GM23338 (cell line): ENCODE data around the gene ZNF516.

Source experiments
- EZH2 ChIP-seq: fragments of 200-600 bp; sonication (generic); IDR thresholded peaks from one replicate; pipeline ENCODE4 v1.8.0; 2017; ENCODE audit warnings: antibody characterized with exemption, mild to moderate bottlenecking, low read depth; ENCODE audit not compliant: unreplicated experiment
- JUNB ChIP-seq: IDR thresholded peaks from one replicate; pipeline ENCODE4 v1.6.1; 2016; ENCODE audit warnings: antibody characterized with exemption; ENCODE audit not compliant: unreplicated experiment
- NANOG ChIP-seq: IDR thresholded peaks from 2 replicates; pipeline ENCODE4 v1.6.1; 2016; ENCODE audit warnings: antibody characterized with exemption, borderline replicate concordance
- POLR2AphosphoS5 ChIP-seq: IDR thresholded peaks from 2 replicates; pipeline ENCODE4 v1.6.1; 2016; ENCODE audit warnings: antibody characterized with exemption, low read depth
- ZNF114 ChIP-seq: fragments of 250-450 bp; sonication (Bioruptor Pico); IDR thresholded peaks from 2 replicates; pipeline ENCODE4 v1.5.0; 2020; ENCODE audit warnings: mild to moderate bottlenecking, moderate library complexity
- TF ChIP-seq, protein P1 (sequence below), 2 experiments: fragments of 200-600 bp in 1 of 2; sonication (generic) in 1 of 2; conservative IDR thresholded peaks; 2 replicates each; pipeline versions ENCODE4 v1.5.1 to v1.6.1; 2016 to 2017; ENCODE audit warnings: antibody characterized with exemption in 2 of 2, low read depth in 2 of 2, mild to moderate bottlenecking in 2 of 2, moderate library complexity in 1 of 2
- TF ChIP-seq, protein P2 (sequence below): IDR thresholded peaks from one replicate; pipeline ENCODE4 v1.6.1; 2018; ENCODE audit warnings: antibody characterized with exemption; ENCODE audit not compliant: unreplicated experiment
- TF ChIP-seq, protein P3 (sequence below): IDR thresholded peaks from 2 replicates; pipeline ENCODE4 v1.6.1; 2016; ENCODE audit warnings: antibody characterized with exemption
- TF ChIP-seq, protein P4 (sequence below): fragments of 250-450 bp; sonication (Bioruptor Pico); IDR thresholded peaks from 2 replicates; pipeline ENCODE4 v1.5.0; 2020; ENCODE audit warnings: mild to moderate bottlenecking, moderate library complexity

DNA sequence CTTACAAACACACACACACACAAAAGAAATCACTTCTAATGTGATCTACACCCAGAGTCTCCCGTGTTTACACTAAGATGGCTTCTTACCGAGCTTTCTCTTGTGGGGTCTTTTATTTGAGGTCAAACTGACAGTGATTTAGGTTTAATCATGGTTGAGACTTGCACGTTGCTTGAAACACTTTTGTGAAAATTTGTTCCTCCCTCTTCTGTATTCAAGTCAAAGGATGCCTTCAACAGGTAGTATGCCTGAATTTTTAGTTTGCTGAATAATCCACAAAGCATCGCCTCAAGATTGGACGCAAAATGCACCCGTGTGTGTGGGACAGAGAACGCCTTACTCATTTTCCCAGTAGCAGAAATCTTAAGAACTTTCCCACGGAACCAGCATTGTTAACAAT, 4.0 kb upstream of the ZNF516 start:
- no peak for TF ChIP-seq NANOG
- TF ChIP-seq, protein P1, sequence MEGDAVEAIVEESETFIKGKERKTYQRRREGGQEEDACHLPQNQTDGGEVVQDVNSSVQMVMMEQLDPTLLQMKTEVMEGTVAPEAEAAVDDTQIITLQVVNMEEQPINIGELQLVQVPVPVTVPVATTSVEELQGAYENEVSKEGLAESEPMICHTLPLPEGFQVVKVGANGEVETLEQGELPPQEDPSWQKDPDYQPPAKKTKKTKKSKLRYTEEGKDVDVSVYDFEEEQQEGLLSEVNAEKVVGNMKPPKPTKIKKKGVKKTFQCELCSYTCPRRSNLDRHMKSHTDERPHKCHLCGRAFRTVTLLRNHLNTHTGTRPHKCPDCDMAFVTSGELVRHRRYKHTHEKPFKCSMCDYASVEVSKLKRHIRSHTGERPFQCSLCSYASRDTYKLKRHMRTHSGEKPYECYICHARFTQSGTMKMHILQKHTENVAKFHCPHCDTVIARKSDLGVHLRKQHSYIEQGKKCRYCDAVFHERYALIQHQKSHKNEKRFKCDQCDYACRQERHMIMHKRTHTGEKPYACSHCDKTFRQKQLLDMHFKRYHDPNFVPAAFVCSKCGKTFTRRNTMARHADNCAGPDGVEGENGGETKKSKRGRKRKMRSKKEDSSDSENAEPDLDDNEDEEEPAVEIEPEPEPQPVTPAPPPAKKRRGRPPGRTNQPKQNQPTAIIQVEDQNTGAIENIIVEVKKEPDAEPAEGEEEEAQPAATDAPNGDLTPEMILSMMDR (conservative IDR thresholded peaks at IDR 0.05; ENCODE audit: low read depth in 2 of 2): no peak
- TF ChIP-seq POLR2AphosphoS5: no peak
- TF ChIP-seq EZH2: no peak
- TF ChIP-seq, protein P2, sequence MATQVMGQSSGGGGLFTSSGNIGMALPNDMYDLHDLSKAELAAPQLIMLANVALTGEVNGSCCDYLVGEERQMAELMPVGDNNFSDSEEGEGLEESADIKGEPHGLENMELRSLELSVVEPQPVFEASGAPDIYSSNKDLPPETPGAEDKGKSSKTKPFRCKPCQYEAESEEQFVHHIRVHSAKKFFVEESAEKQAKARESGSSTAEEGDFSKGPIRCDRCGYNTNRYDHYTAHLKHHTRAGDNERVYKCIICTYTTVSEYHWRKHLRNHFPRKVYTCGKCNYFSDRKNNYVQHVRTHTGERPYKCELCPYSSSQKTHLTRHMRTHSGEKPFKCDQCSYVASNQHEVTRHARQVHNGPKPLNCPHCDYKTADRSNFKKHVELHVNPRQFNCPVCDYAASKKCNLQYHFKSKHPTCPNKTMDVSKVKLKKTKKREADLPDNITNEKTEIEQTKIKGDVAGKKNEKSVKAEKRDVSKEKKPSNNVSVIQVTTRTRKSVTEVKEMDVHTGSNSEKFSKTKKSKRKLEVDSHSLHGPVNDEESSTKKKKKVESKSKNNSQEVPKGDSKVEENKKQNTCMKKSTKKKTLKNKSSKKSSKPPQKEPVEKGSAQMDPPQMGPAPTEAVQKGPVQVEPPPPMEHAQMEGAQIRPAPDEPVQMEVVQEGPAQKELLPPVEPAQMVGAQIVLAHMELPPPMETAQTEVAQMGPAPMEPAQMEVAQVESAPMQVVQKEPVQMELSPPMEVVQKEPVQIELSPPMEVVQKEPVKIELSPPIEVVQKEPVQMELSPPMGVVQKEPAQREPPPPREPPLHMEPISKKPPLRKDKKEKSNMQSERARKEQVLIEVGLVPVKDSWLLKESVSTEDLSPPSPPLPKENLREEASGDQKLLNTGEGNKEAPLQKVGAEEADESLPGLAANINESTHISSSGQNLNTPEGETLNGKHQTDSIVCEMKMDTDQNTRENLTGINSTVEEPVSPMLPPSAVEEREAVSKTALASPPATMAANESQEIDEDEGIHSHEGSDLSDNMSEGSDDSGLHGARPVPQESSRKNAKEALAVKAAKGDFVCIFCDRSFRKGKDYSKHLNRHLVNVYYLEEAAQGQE: no peak
- no peak for TF ChIP-seq JUNB
- TF ChIP-seq, protein P3, sequence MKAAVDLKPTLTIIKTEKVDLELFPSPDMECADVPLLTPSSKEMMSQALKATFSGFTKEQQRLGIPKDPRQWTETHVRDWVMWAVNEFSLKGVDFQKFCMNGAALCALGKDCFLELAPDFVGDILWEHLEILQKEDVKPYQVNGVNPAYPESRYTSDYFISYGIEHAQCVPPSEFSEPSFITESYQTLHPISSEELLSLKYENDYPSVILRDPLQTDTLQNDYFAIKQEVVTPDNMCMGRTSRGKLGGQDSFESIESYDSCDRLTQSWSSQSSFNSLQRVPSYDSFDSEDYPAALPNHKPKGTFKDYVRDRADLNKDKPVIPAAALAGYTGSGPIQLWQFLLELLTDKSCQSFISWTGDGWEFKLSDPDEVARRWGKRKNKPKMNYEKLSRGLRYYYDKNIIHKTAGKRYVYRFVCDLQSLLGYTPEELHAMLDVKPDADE: no peak
- TF ChIP-seq, protein P4, sequence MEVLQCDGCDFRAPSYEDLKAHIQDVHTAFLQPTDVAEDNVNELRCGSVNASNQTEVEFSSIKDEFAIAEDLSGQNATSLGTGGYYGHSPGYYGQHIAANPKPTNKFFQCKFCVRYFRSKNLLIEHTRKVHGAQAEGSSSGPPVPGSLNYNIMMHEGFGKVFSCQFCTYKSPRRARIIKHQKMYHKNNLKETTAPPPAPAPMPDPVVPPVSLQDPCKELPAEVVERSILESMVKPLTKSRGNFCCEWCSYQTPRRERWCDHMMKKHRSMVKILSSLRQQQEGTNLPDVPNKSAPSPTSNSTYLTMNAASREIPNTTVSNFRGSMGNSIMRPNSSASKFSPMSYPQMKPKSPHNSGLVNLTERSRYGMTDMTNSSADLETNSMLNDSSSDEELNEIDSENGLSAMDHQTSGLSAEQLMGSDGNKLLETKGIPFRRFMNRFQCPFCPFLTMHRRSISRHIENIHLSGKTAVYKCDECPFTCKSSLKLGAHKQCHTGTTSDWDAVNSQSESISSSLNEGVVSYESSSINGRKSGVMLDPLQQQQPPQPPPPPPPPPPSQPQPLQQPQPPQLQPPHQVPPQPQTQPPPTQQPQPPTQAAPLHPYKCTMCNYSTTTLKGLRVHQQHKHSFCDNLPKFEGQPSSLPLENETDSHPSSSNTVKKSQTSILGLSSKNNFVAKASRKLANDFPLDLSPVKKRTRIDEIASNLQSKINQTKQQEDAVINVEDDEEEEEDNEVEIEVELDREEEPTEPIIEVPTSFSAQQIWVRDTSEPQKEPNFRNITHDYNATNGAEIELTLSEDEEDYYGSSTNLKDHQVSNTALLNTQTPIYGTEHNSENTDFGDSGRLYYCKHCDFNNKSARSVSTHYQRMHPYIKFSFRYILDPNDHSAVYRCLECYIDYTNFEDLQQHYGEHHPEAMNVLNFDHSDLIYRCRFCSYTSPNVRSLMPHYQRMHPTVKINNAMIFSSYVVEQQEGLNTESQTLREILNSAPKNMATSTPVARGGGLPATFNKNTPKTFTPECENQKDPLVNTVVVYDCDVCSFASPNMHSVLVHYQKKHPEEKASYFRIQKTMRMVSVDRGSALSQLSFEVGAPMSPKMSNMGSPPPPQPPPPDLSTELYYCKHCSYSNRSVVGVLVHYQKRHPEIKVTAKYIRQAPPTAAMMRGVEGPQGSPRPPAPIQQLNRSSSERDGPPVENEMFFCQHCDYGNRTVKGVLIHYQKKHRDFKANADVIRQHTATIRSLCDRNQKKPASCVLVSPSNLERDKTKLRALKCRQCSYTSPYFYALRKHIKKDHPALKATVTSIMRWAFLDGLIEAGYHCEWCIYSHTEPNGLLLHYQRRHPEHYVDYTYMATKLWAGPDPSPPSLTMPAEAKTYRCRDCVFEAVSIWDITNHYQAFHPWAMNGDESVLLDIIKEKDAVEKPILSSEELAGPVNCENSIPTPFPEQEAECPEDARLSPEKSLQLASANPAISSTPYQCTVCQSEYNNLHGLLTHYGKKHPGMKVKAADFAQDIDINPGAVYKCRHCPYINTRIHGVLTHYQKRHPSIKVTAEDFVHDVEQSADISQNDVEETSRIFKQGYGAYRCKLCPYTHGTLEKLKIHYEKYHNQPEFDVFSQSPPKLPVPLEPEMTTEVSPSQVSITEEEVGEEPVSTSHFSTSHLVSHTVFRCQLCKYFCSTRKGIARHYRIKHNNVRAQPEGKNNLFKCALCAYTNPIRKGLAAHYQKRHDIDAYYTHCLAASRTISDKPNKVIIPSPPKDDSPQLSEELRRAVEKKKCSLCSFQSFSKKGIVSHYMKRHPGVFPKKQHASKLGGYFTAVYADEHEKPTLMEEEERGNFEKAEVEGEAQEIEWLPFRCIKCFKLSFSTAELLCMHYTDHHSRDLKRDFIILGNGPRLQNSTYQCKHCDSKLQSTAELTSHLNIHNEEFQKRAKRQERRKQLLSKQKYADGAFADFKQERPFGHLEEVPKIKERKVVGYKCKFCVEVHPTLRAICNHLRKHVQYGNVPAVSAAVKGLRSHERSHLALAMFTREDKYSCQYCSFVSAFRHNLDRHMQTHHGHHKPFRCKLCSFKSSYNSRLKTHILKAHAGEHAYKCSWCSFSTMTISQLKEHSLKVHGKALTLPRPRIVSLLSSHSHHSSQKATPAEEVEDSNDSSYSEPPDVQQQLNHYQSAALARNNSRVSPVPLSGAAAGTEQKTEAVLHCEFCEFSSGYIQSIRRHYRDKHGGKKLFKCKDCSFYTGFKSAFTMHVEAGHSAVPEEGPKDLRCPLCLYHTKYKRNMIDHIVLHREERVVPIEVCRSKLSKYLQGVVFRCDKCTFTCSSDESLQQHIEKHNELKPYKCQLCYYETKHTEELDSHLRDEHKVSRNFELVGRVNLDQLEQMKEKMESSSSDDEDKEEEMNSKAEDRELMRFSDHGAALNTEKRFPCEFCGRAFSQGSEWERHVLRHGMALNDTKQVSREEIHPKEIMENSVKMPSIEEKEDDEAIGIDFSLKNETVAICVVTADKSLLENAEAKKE (CRISPR knock-in tag): no peak
- no peak for TF ChIP-seq ZNF114
